Measurements from ENCODE around the gene TARBP1. TPM values are rescaled to one million over a fixed set of nuclear protein-coding genes. Genes with fewer than 3 reads are reported as not detected.

The TARBP1 gene
- total and polyA plus RNA-seq, 2 of the 13 experiments (the other 11 are each of a cell fraction or from before 2014, with no cell fraction given), result 37.7 to 67.0 TPM

DNA sequence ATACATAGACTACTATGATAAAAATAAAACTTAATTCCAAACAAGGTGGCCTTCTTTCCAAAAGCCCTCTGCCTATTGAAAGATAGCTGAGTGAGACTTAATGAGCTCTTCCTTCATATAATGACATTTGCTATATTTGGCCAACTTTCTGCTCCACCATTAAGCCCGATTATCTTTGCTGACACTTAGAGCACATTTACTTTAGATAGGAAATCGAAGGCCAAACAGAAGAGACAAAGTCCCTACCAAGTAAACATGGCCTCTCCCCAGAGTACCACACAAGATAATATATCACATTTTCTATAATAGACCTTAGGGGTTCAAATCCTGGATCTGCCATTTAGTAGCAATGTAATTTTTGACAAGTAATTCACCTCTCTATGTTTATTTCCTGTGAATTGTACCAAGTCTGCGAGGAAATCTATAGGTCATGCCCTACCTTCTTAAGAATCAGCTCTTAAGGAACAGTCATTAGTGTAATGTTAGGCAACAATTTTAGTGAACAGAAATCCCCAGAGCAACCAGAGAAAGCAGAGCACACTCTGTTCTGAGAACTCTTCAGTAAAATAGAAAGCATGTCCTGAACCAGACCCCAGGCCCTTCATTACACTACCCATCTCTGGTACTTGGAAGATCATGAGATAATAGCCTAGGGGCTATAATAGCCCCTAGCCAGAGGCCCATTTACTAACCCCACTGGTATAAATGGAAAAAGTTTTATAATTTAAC, 123.0 kb downstream of the TARBP1 start (continued):
- TF ChIP-seq, protein P1, sequence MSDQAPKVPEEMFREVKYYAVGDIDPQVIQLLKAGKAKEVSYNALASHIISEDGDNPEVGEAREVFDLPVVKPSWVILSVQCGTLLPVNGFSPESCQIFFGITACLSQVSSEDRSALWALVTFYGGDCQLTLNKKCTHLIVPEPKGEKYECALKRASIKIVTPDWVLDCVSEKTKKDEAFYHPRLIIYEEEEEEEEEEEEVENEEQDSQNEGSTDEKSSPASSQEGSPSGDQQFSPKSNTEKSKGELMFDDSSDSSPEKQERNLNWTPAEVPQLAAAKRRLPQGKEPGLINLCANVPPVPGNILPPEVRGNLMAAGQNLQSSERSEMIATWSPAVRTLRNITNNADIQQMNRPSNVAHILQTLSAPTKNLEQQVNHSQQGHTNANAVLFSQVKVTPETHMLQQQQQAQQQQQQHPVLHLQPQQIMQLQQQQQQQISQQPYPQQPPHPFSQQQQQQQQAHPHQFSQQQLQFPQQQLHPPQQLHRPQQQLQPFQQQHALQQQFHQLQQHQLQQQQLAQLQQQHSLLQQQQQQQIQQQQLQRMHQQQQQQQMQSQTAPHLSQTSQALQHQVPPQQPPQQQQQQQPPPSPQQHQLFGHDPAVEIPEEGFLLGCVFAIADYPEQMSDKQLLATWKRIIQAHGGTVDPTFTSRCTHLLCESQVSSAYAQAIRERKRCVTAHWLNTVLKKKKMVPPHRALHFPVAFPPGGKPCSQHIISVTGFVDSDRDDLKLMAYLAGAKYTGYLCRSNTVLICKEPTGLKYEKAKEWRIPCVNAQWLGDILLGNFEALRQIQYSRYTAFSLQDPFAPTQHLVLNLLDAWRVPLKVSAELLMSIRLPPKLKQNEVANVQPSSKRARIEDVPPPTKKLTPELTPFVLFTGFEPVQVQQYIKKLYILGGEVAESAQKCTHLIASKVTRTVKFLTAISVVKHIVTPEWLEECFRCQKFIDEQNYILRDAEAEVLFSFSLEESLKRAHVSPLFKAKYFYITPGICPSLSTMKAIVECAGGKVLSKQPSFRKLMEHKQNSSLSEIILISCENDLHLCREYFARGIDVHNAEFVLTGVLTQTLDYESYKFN (CRISPR knock-in tag; conservative IDR thresholded peaks at IDR 0.05), result peak; percentile 80
- TF ChIP-seq, protein P2, sequence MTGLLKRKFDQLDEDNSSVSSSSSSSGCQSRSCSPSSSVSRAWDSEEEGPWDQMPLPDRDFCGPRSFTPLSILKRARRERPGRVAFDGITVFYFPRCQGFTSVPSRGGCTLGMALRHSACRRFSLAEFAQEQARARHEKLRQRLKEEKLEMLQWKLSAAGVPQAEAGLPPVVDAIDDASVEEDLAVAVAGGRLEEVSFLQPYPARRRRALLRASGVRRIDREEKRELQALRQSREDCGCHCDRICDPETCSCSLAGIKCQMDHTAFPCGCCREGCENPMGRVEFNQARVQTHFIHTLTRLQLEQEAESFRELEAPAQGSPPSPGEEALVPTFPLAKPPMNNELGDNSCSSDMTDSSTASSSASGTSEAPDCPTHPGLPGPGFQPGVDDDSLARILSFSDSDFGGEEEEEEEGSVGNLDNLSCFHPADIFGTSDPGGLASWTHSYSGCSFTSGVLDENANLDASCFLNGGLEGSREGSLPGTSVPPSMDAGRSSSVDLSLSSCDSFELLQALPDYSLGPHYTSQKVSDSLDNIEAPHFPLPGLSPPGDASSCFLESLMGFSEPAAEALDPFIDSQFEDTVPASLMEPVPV (CRISPR knock-in tag; IDR thresholded peaks at IDR 0.05), result no peak
- TF ChIP-seq ETS1 (CRISPR knock-in tag; IDR thresholded peaks at IDR 0.05) (no peak), MLLT10 (CRISPR knock-in tag; IDR thresholded peaks at IDR 0.05) (no peak), MEF2D (CRISPR knock-in tag; IDR thresholded peaks at IDR 0.05) (0 out of 2 replicates have a peak, but pooled peaks have one; percentile 30), ZNF451 (CRISPR knock-in tag; IDR thresholded peaks at IDR 0.05) (no peak), TBP (CRISPR knock-in tag; IDR thresholded peaks at IDR 0.05) (no peak), FOXJ3 (CRISPR knock-in tag; IDR thresholded peaks at IDR 0.05; ENCODE audit: borderline replicate concordance) (0 out of 2 replicates have a peak, but pooled peaks have one; percentile 27), SRF (IDR thresholded peaks at IDR 0.05; ENCODE audit: low read depth, low read length) (peak; percentile 60), CEBPG (CRISPR knock-in tag; IDR thresholded peaks at IDR 0.05) (no peak), MBNL3 (CRISPR knock-in tag; conservative IDR thresholded peaks at IDR 0.05) (no peak), ZBTB26 (CRISPR knock-in tag; IDR thresholded peaks at IDR 0.05; ENCODE audit: borderline replicate concordance) (no peak), FOXP1 (IDR thresholded peaks at IDR 0.05) (no peak), FOXP1 (CRISPR knock-in tag; IDR thresholded peaks at IDR 0.05) (peak; percentile 20; the same call in 1 of the 2 replicates), HOXD1 (CRISPR knock-in tag; IDR thresholded peaks at IDR 0.05) (no peak), ZNF691 (CRISPR knock-in tag; IDR thresholded peaks at IDR 0.05; ENCODE audit: borderline replicate concordance, low read depth) (no peak)
- TF ChIP-seq, protein P3, sequence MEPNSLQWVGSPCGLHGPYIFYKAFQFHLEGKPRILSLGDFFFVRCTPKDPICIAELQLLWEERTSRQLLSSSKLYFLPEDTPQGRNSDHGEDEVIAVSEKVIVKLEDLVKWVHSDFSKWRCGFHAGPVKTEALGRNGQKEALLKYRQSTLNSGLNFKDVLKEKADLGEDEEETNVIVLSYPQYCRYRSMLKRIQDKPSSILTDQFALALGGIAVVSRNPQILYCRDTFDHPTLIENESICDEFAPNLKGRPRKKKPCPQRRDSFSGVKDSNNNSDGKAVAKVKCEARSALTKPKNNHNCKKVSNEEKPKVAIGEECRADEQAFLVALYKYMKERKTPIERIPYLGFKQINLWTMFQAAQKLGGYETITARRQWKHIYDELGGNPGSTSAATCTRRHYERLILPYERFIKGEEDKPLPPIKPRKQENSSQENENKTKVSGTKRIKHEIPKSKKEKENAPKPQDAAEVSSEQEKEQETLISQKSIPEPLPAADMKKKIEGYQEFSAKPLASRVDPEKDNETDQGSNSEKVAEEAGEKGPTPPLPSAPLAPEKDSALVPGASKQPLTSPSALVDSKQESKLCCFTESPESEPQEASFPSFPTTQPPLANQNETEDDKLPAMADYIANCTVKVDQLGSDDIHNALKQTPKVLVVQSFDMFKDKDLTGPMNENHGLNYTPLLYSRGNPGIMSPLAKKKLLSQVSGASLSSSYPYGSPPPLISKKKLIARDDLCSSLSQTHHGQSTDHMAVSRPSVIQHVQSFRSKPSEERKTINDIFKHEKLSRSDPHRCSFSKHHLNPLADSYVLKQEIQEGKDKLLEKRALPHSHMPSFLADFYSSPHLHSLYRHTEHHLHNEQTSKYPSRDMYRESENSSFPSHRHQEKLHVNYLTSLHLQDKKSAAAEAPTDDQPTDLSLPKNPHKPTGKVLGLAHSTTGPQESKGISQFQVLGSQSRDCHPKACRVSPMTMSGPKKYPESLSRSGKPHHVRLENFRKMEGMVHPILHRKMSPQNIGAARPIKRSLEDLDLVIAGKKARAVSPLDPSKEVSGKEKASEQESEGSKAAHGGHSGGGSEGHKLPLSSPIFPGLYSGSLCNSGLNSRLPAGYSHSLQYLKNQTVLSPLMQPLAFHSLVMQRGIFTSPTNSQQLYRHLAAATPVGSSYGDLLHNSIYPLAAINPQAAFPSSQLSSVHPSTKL (CRISPR knock-in tag; IDR thresholded peaks at IDR 0.05), result peak; percentile 38; the same call in 1 of the 2 replicates
